Measurements from ENCODE around the gene NFXL1.

GRCh38 chr4:47848041-47848440 is 66.3 kb downstream of the NFXL1 start:
- no peak for TF ChIP-seq POLR2AphosphoS5 (IDR thresholded peaks at IDR 0.05; ENCODE audit: low read depth, low read length)
- TF ChIP-seq POLR2A (IDR thresholded peaks at IDR 0.05; ENCODE audit: low read depth, low read length), result no peak
